DMS 273 (cell line): ENCODE measurements around the gene TAGLN.
"Not testable (repeated sequence)": the region's sequence is repeated elsewhere in the genome, so short reads cannot be mapped to it uniquely, and the experiment has no call there.

Experiments
- DNase-seq: peaks from one replicate; lab custom pipeline; 2025; ENCODE audit not compliant: unreplicated experiment; lab: John Stamatoyannopoulos, UW

The TAGLN gene

GRCh38 chr11:117195258-117195657, 3.9 kb upstream of the TAGLN start:
- no peak for DNase-seq

- DNase-seq, result no peak
Observed at GRCh38 chr11:117195761-117196160, 3.4 kb upstream of the TAGLN start.

- DNase-seq, result no peak
Observed at GRCh38 chr11:117197006-117197405, 2.2 kb upstream of the TAGLN start.

- peak; percentile 21 for DNase-seq
Observed at GRCh38 chr11:117197516-117198456, 1.4 kb upstream of the TAGLN start.

- DNase-seq, result no peak
Observed at GRCh38 chr11:117198613-117199012, 557 bp upstream of the TAGLN start.

- DNase-seq, result no peak
Observed at GRCh38 chr11:117199916-117200812, 994 bp downstream of the TAGLN start.

- peak; percentile 15 for DNase-seq
Observed at GRCh38 chr11:117200813-117201657, 1.9 kb downstream of the TAGLN start.

GRCh38 chr11:117201658-117202305, 2.6 kb downstream of the TAGLN start:
- peak; percentile 9 for DNase-seq

- no peak for DNase-seq
Observed at GRCh38 chr11:117202386-117203068, 3.4 kb downstream of the TAGLN start.

GRCh38 chr11:117203069-117203407, 3.9 kb downstream of the TAGLN start:
- DNase-seq, result no peak

GRCh38 chr11:117204283-117205080, 5.3 kb downstream of the TAGLN start:
- DNase-seq, result no peak

- DNase-seq, result peak; percentile 38
Observed at GRCh38 chr11:117205211-117205818, 6.1 kb downstream of the TAGLN start.

- DNase-seq, result not testable (repeated sequence)
Observed at GRCh38 chr11:117206111-117206510, 6.9 kb downstream of the TAGLN start.

- not testable (repeated sequence) for DNase-seq
Observed at GRCh38 chr11:117206859-117207258, 7.7 kb downstream of the TAGLN start.

GRCh38 chr11:117207481-117207880, 8.3 kb downstream of the TAGLN start:
- DNase-seq, result not testable (repeated sequence)

GRCh38 chr11:117208710-117209109, 9.5 kb downstream of the TAGLN start:
- not testable (repeated sequence) for DNase-seq

- not testable (repeated sequence) for DNase-seq
Observed at GRCh38 chr11:117209351-117210125, 10.4 kb downstream of the TAGLN start.

GRCh38 chr11:117210620-117211019, 11.4 kb downstream of the TAGLN start:
- no peak for DNase-seq
